HG03520 (cell line): ENCODE data around the gene PPP1R13L.
A peak's percentile ranks its signal among the peaks of the same experiment; 100 is the strongest.
"Not testable (repeated sequence)": the region's sequence is repeated elsewhere in the genome, so short reads cannot be mapped to it uniquely, and the experiment has no call there.

Experiments
- ATAC-seq: cut with Tn5 transposase; IDR thresholded peaks from one replicate; pipeline ENCODE4 v1.9.1; 2021; ENCODE audit warnings: mild to moderate bottlenecking, moderate library complexity; ENCODE audit not compliant: unreplicated experiment

Gene PPP1R13L

DNA sequence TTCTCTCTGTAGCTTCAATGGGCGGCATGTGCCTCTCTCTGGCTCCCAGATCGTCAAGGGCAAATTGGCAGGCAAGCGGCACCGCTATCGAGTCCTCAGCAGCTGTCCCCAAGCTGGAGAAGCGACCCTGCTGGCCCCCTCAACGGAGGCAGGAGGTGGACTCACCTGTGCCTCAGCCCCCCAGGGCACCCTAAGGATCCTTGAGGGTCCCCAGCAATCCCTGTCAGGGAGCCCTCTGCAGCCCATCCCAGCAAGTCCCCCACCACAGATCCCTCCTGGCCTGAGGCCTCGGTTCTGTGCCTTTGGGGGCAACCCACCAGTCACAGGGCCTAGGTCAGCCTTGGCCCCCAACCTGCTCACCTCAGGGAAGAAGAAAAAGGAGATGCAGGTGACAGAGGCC lies 3.3 kb upstream of the PPP1R13L start:
- ATAC-seq: no peak

DNA sequence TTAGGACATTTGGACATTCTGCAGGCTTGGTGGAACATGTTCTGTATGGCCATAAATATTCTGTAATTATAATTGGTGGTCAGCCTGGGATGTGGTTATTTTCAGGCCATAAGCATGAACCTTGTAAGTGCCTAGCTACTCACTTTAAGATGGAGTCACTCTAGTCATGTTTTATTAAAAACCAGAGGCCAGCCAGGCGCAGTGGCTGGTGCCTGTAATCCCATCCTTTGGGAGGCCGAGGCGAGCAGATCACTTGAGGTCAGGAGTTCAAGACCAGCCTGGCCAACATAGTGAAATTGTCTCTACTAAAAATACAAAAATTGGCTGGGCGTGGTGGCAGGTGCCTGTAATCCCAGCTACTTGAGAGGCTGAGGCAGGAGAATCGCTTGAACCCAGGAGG lies 2.7 kb upstream of the PPP1R13L start:
- not testable (repeated sequence) for ATAC-seq

DNA sequence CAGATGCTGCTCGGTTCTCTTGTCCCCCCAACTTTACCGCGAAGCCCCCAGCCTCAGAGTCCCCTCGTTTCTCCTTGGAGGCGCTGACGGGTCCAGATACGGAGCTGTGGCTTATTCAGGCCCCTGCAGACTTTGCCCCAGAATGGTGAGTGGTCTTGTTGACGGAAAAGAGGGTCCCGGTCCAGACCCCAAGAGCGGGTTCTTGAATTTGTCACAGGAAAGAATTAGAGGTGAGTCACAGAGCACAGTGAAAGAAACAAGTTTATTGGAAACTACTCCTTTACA lies 2.2 kb upstream of the PPP1R13L start:
- no peak for ATAC-seq

DNA sequence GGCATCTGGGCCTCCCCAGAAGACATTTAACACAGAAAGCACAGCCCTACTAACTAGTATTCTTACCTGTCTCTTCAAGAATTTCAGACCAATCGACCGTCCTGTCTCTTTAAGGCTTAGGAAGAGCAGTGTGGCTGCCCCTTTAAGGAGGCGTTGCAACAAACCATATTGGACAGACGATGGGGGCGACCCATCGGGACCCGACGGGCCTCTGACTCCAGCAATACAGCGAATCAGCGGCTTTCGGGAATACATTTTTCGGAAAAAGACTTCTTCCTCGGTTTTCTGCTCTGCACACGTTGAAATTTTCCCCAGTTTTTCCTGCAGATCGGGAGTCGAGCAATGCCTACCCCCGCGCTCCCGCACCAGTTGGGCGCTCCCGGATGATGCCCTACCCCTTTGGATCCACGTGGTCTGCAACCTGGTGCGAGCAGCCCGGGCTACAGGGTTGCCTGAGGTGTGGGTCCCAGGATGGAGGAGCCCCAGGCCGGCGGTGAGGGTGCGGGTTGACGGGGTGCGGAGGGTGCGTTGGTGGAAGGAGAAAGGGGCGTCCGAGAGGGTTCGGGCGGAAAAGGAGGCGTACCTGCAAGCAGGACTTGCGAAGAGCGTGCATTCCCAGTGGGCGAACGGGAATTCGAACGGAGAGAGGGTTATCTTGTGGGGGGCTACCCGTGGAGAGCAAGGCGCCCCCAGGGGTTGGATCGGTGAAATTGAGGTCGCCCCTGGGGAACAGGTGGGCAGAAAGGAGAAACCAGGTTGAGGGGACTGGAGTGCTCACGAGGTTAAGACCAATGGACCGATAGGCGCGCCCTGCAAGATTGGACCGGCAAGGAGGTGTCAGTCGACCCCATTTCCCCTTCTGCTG lies 1.6 kb upstream of the PPP1R13L start, which contains the start of gene POLR1G:
Gene POLR1G, plus strand, starts transcription at position 419 of the 865 bp plus-strand sequence. Its CDS starts 53 bp downstream, at position 472.
- peak; percentile 53 for ATAC-seq

DNA sequence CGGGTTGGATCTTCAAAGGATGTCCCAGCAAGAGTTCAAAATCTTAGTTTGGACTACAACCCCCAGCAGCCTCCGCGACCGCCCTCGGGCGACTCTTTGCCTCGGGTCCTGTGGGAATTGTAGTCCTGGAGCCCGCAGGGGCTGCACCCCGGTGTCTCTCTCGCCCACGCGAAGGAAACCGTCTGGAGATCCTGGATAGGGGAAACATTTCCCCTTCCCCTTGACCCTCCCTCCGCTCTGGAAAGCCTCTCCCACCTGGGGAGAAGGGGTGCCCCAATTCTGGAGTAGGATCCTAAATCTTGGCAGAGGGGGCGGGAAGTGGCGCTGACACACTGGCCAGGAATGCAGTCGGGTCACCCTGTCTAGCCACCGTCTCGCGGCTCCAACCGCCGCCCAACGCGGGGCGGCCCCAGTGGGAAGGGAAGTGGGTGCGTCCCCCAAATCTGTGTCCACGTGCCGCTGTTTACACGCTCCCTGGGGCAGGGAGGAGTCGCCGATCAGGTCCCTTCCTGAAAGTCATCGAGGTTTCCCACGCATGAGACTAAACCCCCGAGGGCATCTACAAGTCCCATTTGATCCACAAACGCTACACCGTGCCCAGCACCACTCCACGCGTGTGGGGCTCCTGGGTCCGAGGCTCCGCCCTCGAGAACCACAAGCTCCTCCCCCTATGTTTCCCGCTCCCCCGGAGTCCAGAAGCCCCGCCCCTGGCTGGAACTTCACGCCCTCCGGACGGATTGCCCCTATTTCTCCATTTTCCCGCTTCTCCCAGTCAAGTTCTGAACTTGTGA lies 761 bp upstream of the PPP1R13L start:
- ATAC-seq: peak; percentile 33

DNA sequence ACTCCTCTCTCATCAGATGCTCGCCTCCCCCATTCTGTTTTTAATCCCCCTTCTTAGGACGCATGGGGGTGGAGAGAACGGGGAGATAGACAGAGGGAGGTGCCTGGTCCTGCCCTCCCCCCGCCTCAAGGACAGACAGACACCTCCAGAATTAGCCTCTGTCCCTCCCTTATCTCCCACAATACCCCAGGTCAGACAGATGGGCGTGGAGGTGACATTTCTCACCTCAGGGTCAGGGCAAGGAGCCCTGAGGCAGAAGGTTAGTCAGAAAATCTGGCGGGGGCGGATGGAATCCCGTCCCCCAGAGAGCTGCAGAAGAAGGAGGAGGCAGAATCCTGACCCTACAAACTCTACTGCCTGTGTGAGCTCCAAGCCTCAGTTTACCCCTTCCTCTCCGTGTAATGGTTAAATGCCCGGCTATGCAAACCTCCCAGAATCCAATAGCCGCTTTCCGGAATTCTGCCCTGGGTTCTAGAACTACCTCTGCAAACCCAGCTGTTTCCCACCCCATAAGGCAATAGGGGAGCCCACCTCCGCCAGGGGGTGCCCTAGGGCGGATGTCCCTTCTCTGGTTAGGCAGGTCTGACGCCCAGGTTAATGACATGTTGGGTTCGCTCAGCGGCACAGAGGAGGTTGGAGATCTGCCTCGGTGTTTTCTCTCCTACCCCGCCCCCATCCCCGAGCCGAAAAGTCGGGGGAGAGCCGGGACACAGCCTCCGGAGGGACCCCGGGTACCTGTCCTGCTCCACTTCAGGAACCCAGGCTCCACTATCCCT lies 900 bp downstream of the PPP1R13L start:
- ATAC-seq: no peak

DNA sequence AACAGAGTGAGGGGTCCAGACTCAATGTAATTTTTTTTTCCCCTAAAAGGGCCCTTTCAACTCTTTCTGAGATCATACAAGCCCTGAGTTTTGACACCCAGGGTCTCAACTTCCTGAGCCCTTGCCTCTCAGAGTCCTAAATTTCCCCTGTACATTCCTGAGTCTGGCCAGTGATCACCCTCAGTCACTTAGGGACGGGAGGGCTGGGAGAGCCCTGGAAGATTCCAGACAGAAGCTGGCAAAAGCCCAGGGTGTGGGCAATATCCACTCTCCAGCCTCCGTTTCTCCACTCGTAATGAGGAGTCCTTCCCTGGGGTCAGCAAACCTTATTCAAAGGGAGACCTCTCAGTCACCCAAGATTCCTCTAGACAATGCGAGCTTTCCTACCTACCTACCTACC lies 1.6 kb downstream of the PPP1R13L start:
- no peak for ATAC-seq

DNA sequence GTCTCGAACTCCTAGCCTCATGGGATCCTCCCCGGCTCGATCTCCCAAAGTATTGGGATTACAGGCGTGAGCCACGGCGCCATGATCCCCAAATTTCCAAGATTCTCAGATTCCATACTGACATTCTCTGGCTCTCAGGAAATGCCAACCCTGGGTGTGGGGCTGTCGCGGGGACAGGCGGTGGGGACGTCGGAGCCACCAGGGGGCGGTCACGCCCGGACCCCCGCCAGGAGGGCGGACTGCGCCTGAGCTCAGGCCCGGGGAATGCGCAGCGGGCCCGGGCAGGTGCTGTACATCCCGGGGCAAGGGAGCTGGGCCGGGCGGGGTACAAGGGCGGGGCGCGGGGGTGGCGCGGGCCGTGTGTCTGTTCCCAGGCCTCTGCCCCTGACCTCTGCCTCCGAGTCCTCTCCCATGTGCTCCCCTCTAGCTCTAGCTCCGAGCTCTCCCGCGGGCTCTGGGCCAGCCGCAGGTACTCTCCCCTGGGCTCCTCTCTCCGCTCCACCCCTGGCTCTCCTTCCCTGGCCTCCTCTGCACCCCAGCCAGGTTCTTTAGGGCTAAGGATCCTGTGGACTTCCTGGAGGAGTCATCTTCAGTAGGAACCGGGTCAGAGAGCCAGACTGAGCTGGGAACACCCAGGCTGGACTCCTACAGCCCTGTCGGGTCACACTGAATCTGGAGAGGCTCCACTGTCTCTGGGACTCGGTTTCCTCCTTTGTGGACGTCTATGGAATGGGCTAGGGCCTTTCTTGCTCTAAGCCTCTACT lies 2.4 kb downstream of the PPP1R13L start:
- no peak for ATAC-seq

DNA sequence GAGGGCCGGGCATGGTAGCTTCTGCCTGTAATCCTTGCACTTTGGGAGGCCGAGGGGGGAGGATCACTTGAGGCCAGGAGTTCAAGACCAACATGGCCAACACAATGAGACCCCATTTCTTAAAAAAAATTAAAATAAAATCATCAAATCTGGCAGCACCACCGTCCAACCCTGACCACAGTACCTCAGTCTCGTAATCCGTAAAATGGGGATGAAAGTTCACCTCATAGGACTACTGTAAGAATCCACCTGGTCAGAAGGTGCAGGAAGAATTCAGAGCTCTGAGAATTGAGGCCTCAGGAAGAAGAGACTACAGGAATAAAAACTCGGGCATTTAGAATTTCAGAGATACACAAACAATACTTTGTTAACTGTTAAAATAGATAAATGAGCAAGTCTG lies 3.1 kb downstream of the PPP1R13L start:
- ATAC-seq: no peak

DNA sequence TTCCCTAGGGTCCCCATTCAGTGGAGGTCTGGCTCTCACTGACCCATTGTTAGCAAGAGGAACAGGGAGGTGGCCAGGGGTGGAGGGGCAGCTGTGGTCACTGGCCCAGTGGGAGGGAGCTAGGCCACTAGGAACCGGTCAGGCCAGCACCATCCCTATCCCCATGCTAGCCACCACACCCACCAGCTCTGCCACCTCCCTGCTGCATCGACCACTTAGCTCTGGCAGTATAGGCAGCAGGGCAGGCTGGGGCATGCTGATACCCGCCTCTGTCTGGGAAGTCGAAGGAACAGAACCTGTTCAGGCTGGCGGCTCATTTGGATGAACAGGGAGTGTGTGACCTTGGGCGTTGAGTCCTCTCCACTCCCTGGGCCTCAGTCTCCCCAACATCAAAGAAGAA lies 4.7 kb downstream of the PPP1R13L start:
- no peak for ATAC-seq

DNA sequence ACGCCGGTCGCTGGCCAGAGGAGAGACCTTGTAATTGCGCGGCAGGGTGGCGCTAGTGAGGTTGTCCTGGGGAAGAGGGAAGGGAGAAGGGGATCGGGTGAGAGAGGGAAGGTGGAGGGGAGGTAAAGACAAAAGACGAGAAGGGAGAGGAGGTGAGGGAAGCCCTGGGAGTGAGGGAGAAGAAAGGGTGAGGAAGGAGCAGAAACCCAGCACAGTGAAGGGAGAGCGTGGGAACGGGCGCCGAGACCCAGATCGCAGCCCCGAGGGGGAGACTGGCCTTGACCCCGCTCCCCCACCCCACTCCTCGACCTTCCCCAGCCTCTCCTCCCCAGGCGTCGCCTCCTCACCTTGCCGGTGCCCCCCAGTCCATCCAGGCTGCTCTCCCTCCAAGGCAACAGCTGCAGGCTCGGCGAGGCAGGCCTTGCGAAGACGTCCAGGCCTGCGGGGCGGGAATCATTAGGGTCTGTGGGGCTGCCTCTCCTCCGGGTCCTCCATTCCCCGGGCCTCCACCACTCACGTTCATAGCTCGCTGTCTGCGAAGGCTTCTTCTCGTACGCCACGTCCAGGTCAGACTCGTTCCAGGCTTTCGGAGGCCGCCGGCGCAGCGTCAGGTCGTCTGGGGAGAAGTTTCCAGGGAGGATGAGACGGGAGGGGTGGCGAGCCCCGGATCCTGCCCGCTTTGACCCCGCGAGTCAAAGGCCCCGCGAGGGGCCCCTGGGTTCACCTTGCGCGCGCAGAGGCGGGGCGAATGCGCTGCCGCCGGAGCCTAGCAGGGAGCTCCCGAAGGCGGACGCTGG lies 8.8 kb downstream of the PPP1R13L start:
- no peak for ATAC-seq

DNA sequence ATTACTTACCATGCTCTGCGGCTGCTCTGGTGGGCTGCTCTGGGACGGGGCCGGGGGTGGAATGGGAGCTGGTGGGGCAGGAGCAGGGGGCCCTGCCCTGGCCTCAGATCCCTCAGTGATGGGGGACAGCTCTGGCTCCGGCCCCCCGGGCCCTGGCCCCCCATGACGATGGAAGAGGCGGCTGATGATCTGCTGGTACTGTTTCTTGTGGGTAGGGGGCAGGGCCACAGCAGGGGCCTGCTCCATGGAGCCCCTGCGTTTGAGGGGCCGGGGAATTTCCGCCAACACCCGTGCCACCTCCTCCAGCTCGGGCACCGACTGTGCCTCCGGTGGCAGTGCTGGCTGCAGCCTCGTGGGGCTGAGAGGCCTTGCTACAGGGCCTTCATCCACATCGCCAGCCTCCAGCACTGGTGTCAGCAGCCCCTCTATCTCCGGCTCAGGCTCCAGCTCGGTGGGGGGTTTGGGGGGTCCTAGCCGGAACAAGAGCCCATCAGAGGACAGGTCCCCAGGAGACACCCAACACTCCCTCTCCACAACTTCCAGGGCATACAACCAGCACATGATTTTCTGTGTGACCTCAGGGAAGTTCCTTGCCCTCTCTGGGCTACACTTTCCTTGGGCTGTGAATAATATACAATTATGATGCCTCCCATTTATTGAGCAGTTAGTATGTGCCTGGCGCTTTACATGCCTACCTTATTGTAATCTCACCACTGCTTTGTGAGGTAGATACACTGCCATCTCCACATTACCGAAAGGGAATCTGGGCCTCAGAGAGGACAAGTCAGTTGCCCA lies 12.8 kb downstream of the PPP1R13L start:
- ATAC-seq: no peak

DNA sequence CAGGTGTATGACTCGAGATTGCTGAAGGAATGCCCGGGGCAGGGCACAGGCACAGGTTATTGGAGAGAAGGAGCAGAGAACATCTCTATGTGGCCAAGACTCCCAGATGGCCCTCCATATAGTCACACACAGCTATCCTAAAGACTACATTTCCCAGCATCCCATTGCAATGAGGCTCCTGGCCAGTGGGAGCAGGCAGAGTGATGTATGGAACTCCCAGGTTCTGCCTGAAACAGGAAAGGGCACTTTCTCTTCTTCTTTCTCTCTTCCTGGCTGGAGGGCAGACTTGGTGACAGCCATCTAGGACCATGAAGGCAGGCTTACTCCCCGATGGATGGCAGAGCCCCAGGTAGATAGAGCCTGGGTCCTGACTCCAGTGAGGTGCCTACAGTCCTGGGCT lies 13.5 kb downstream of the PPP1R13L start:
- no peak for ATAC-seq

DNA sequence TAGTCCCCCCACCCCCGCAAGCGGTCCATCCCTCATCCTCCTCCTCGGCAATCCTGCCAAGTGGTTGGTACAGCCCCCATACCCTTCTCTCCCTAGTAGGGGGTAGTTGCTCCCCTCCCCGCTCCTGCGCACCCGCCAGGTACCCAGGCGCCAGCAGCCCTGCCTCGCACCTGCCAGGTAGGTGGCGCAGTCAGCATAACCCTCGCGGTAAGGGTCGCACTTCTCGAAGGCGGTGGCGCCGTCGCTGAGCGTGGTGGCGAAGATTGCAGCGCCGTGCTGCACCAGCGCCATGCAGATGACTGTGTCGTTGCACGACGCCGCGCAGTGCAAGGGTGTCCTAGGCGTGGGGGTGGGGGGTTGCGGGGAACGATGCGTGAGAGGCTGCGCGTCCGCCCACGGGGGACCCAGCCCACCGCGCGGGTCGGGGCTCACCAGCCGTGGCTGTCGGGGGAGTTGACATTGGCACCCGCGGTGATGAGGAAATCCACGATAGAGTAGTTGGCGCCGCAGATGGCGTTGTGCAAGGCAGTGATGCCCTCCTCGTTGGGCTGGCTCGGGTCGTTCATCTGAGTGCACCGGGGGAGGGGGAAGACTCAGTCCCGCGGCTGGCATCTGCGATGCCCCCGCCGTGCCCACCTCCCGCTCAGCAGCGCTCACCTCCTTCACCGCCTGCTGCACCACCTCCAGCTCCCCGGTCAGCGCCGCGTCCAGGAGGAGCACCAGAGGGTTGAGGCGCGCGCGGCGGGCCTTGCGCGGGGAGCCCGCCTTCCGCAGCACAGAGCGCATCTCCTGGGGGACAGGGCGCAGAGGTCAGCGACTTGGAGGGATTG lies 19.3 kb downstream of the PPP1R13L start:
- ATAC-seq: no peak

DNA sequence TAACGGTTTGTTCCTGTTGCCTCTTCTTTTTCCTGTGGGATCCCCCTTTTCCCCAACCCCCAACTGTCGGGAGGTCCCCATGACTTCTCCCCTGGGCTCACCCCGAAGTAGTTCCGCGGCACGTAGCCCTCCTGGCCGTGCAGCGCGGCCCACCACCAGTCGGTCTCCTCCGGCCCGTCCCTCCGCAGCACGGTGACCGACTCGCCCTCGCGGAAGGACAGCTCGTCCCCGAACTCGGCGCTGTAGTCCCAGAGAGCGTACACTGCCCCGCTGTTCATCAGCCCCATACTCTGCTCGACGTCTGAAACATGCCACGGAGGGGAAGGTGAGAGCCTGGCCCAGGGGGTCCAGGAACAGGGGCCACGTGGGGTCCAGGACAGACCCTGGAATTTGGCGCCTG lies 22.4 kb downstream of the PPP1R13L start:
- no peak for ATAC-seq

DNA sequence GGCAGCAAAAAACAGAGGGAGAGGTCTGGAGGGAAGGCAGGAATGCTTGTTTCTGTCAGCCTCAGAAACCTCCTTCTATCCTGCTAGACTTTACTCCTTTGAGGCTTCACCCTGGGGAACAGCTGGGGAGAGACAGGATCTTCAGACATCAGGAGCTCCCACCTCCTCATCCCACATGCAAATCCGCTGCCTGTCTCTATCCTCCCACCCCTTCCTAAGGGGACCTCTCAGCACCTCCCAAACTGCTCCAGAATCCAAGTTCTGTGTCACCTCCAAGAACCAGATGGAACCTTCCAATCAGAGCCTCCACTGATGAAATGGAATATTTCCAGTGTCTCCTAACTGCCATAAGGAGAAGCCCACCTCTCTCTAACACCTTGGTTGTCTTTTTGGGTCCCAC lies 24.8 kb downstream of the PPP1R13L start:
- no peak for ATAC-seq

DNA sequence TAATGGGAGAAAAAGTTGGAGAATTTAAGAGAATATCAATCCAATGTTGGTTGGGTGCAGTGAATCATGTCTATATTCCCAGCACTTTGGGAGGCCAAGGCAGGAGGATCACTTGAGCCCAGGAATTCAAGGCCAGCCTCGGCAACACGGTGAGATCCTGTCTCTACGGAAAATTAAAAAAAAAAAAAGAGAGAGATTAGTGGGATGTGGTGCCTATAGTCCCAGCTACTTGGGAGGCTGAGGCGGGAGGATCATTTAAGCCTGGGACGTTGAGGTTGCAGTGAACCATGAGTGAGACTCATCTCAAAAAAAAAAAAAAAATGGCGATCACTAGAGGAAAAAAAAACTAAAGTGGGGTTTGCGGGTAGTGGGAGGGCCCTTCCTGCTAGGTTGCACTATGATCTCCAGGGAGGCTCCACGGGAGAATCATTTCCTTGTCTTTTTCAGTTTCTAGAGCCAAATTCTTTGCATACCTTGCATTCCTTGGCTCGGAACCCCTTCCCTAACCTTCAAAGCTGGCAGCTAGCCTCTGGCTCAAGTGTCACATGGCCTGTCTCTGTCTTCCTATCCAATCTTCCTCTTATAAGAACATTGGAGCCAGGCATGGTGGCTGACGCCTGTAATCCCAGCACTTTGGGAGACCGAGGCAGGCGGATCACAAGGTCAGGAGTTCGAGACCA lies 28.7 kb downstream of the PPP1R13L start:
- ATAC-seq: no peak
